NK-92 treated with Interleukin-12 subunit alpha and Interleukin-12 subunit beta, amount 100 ng/mL, for 24 hours (cell line): ENCODE results near the gene SGSH.
"Not testable (repeated sequence)": the region's sequence is repeated elsewhere in the genome, so short reads cannot be mapped to it uniquely, and the experiment has no call there.

Experiments used
- DNase-seq: peaks from one replicate; lab custom pipeline; 2025; lab: John Stamatoyannopoulos, UW

The SGSH gene

DNA sequence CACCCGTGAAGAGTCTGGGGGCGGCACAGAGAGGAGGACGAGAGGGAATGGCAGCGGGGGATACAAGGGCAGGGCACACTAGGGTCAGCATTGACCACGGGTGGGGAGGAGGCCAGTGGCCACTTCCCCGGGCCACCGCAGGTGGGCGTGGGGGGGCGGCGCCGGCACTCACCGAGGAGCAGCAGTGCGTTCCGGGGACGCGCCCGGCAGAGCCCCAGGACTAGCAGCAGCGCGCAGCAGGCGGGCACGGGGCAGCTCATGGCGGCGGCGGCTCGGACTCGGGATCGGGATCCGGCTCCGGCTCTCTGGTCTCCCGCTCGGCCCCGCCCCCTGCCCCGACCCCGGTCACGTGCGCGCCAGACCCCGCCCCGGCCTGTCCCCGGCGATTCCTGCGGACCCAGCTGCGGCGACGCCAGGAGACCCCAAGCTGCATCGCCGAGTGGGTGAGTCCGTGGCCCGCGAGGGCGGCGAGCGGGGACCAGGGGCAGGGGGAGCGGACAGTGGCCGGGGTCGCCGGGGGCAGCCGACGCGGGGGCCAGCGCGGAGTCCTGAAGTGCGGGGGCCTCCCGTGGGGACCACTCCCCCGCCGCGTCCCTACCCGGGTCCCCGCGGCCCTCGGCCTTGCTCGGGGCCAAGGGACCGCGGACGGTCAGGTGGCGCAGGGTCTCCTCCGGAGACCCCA, at the start of gene SGSH, which contains the start of gene SLC26A11:
SGSH (minus strand) TSS at position 280 of the 682 bp plus-strand sequence; CDS start at position 260, 20 bp downstream.
SLC26A11 (plus strand) TSS at position 374 of the 682 bp plus-strand sequence. CDS start 1,134 bp downstream, outside the sequence.
- DNase-seq, result no peak

GRCh38 chr17:80269405-80269807, 49.3 kb upstream of the SGSH start:
- DNase-seq, result no peak

DNA sequence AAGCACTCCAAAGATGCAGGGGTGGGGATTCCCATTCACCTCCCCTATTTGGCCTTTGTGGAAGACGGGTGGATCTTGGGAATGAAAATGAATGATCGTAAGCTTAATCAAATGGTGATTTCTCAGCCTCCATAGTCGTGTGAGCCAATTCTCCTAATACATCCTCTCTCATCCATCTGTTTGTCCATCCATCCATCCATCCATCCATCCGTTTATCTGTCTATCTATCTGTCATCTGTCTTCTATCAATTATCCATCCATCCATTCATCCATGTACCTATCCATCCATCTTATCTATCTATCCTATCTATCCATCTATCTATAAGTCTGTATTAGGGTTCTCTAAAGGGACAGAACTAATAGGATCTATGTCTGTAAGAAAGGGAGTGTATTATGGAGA, 48.3 kb upstream of the SGSH start:
- no peak for DNase-seq

DNA sequence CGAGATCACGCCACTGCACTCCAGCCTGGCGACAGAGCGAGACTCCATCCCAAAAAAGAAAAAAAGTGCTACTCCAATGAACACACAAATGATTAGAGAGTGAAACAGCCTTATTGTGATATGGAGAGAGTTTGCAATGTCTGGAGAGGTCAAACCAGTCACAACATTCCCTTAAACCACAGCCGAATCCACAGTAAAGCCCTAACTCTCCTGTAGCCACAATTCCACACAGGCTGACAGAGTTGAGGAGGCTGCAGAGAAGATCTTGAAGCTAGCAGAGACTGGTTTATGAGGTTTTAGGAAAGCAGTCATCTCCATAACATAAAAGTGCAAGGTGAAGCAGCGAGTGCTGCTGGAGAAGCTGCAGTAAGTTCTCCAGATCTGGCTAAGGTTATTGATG, 47.3 kb upstream of the SGSH start:
- DNase-seq, result no peak

- DNase-seq, result peak; percentile 82
Measured at GRCh38 chr17:80265205-80266068, 45.3 kb upstream of the SGSH start.

DNA sequence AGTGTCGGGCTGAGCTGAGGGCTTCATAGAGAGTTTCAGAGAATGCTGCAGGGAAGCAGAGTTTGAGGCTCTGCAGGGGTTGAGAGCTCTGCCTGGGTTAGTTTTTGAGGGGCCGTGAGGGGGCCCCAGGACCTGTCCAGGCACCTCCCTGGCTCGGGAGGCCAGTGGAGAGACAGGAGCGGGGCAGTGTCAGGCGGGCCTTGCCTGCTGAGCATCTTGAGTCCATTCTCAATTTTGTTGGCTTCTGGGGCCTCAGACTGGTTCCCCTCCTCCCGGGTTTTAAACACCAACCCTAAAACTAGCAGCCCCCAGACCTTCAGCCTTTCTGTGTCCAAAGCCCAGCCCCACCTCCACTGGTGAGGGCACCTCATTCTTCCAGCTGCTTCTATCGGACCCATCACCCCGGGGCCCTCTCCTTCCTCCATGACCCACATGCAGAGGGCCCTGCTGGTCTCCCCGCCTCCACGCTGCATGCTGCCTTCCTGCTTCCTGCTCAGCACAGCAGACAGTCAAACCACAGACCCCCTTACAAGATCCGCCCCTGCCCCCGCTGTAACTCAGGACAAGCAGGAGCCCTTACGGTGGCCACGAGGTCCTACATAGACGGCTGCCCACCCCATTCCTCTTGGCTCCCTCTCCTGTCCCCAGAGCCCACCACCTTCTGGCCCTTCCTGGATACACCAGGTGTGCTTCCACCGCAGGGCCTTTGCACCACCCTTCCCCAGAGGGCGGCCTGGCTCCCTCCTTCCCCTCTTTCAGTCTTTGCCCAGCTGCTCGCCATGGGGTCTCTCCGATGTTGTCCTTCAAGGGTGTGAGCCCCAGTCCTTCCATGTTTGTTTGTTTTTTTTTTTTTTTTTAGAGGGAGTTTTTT, 44.3 kb upstream of the SGSH start:
- DNase-seq, result peak; percentile 76

GRCh38 chr17:80263253-80264204, 43.4 kb upstream of the SGSH start:
- DNase-seq, result peak; percentile 87

DNA sequence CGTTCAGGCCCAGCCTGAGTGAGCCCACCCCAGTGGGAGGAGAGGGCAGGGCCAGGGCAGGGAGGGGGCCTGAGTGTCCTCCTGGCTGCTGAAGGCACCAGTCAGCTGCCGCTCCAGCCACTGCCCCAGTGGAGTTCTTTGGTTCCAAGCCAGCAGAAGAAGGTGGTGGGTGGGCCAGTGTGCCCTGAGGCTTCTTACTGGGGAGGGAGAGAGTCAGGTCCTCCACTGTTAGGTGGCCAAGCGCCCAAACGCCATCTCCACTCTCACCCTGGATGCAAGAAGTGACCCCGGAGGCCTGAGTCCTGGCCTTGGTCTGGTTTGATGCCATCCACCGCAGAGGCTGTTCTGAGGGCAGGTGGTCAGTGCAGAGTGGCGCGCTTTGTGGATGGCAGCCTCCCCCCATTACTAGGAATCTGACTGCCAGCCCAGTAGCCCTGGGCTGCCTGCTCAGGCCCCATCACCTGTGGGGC, 42.7 kb upstream of the SGSH start:
- DNase-seq, result no peak

- DNase-seq, result no peak
Measured at GRCh38 chr17:80262291-80262690, 42.2 kb upstream of the SGSH start.

DNA sequence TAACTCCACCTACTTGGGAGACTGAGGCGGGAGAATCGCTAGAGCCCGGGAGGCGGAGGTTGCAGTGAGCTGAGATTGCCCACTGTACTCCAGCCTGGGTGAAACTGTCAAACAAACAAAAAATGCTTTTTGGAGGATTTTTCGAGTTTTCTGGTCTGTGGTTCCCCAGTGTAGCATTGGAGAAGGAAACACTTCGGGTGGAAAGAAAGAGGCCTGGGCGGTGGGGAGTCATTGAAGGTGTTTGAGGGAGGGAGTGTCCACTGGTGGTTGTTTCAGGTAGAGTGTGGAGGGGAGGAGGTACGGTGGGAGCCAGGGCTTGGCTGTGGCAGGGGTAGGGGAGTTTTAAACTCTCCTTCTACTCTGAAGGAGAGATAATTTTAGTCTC, 41.8 kb upstream of the SGSH start:
- DNase-seq, result no peak

DNA sequence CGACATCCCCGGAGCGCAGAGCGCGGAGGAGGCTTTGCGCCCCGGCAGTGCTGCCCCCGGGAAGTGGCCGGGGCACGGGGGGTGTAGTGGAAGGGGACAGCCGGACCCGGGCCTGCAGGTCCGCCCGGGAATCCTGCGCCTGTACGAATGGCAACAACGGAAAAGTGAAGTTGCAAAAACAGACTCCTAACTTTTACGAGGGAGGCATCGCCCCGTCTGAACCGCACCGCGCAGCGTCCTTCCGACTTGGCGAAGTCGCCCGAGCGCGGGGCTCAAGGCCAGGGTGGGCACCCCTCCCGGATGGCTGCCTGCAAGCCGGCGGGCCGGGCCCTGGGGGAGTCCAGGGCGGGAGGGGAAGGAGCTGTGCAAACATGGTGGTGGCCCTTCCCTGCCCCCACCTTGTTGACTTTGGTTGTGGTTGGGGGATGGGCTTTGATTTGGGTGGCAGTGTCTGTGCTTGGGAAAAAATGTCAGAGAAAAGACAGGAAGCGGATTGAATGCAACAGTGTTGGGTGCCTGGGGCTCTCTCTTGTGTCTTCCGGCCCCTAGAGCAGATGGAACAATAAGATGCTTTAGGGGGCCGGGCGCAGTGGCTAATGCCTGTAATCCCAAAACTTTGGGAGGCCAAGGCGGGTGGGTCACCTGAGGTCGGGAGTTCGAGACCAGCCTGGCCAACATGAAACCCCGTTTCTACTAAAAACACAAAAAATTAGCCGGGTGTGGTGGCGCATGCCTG, 41.2 kb upstream of the SGSH start:
- DNase-seq, result peak; percentile 36

GRCh38 chr17:80260791-80261158, 40.6 kb upstream of the SGSH start, which contains the start of gene RNF213:
Gene RNF213 (plus strand): TSS chr17:80260852. CDS start chr17:80263682, 2,830 bp downstream.
- peak; percentile 46 for DNase-seq

GRCh38 chr17:80260069-80260535, 40.0 kb upstream of the SGSH start:
- DNase-seq, result peak; percentile 60

- DNase-seq, result no peak
Measured at GRCh38 chr17:80259457-80260068, 39.4 kb upstream of the SGSH start.

GRCh38 chr17:80258296-80258695, 38.2 kb upstream of the SGSH start:
- not testable (repeated sequence) for DNase-seq

GRCh38 chr17:80257716-80258213, 37.6 kb upstream of the SGSH start:
- DNase-seq, result no peak

DNA sequence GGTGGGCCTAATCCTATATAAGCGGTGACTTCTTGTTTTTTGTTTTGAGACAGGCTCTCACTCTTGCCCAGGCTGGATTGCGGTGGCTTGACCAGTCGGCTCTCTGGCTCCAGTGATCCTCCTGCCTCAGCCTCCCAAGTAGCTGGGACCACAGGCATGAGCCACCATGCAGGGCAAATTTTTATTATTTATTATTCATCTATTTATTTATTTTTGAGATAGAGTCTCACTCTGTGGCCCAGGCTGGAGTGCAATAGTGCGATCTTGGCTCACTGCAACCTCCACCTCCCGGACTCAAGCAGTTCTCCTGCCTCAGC, 35.9 kb upstream of the SGSH start:
- DNase-seq, result no peak

- peak; percentile 72 for DNase-seq
Measured at GRCh38 chr17:80254396-80255251, 34.5 kb upstream of the SGSH start.
